NT2/D1 (cell line): ENCODE results near the gene HAND2.

Source experiments
- DNase-seq: peaks from one replicate; pipeline ENCODE4 v3.0.0-alpha.2; 2011; ENCODE audit warnings: low read depth, low spot score
- H3K27me3 ChIP-seq: 2 replicates; pipeline ENCODE4 v1.6.0; 2011; ENCODE audit warnings: mild to moderate bottlenecking; ENCODE audit not compliant: insufficient read length, insufficient read depth
- H3K36me3 ChIP-seq: 2 replicates; pipeline ENCODE4 v1.6.1; 2011; ENCODE audit warnings: mild to moderate bottlenecking, low read length, mixed read lengths; ENCODE audit not compliant: insufficient read depth, insufficient read length
- H3K4me1 ChIP-seq: 2 replicates; pipeline ENCODE4 v1.5.1; 2011; ENCODE audit not compliant: insufficient read depth, insufficient read length
- H3K4me3 ChIP-seq: 2 replicates; pipeline ENCODE4 v1.5.1; 2011; ENCODE audit warnings: low read depth; ENCODE audit not compliant: insufficient read length
- H3K9ac ChIP-seq: 2 replicates; pipeline ENCODE4 v1.6.0; 2011; ENCODE audit warnings: low read depth; ENCODE audit not compliant: insufficient read length
- H3K9me3 ChIP-seq: 2 replicates; pipeline ENCODE4 v1.5.1; 2011; ENCODE audit warnings: mild to moderate bottlenecking, low read length; ENCODE audit not compliant: insufficient read depth
- SUZ12 ChIP-seq: IDR thresholded peaks from 2 replicates; pipeline ENCODE4 v1.6.1; 2011; ENCODE audit not compliant: insufficient read length, insufficient read depth; ENCODE audit errors: extremely low read depth
- YY1 ChIP-seq: IDR thresholded peaks from 2 replicates; pipeline ENCODE4 v1.6.1; 2011; ENCODE audit not compliant: insufficient read length, insufficient read depth
- ZNF274 ChIP-seq: IDR thresholded peaks from 2 replicates; pipeline ENCODE4 v1.6.1; 2011; ENCODE audit warnings: mild to moderate bottlenecking, low read depth, low read length

Gene HAND2

GRCh38 chr4:173477016-173477415 lies 53.0 kb downstream of the HAND2 start:
- Histone ChIP-seq H3K4me1 (no peaks in the 10 kb centered on the region), H3K4me3 (no peak overlapping the region), H3K9ac (no peak overlapping the region), H3K36me3 (no peaks in the 10 kb centered on the region), H3K9me3 (no peaks in the 10 kb centered on the region), H3K27me3 (no peaks in the 10 kb centered on the region)
- TF ChIP-seq YY1 (no peak), SUZ12 (no peak), ZNF274 (no peak)
- no peak for DNase-seq
